ENCODE measurements around the gene TMEM120B.

DNA sequence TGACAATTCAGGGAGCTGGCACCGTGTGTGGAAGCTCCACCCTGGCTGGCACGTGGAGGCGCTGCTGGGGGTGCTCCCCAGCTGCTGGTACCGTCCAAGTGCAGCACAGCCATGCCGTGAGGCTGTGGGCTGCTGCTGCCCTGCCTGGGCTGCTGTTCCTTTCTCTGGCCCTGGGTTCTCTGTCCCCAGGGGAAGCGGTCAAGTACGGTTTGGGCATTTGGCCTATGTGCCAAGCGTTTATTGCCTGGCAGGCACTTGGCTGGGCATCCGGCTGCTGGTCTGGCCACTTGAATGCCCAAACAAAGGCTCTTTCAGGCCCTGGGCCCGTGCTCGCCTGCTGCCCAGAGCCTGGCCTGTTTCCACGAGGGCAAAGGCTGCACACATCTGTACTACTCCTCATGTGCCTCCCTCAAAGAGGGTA lies 41.3 kb downstream of the TMEM120B start:
- TF ChIP-seq, protein P1, sequence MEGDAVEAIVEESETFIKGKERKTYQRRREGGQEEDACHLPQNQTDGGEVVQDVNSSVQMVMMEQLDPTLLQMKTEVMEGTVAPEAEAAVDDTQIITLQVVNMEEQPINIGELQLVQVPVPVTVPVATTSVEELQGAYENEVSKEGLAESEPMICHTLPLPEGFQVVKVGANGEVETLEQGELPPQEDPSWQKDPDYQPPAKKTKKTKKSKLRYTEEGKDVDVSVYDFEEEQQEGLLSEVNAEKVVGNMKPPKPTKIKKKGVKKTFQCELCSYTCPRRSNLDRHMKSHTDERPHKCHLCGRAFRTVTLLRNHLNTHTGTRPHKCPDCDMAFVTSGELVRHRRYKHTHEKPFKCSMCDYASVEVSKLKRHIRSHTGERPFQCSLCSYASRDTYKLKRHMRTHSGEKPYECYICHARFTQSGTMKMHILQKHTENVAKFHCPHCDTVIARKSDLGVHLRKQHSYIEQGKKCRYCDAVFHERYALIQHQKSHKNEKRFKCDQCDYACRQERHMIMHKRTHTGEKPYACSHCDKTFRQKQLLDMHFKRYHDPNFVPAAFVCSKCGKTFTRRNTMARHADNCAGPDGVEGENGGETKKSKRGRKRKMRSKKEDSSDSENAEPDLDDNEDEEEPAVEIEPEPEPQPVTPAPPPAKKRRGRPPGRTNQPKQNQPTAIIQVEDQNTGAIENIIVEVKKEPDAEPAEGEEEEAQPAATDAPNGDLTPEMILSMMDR (IDR thresholded peaks at IDR 0.05), result no peak
- TF ChIP-seq POLR2A (IDR thresholded peaks at IDR 0.05), result no peak

All from Peyer's patch (tissue), 4 donors.